ENCODE results near the gene TMEM151B.
A peak's percentile ranks its signal among the peaks of the same experiment; 100 is the strongest.
"Not testable (repeated sequence)": the region's sequence is repeated elsewhere in the genome, so short reads cannot be mapped to it uniquely, and the experiment has no call there.

Gene TMEM151B

GRCh38 chr6:44333273-44333919 lies 63.1 kb downstream of the TMEM151B start:
- DNase-seq (ENCODE audit: low read depth in 2 of 2), result no peak

GRCh38 chr6:44333942-44334341 lies 63.7 kb downstream of the TMEM151B start:
- DNase-seq (ENCODE audit: low read depth in 2 of 2), result no peak

- DNase-seq (ENCODE audit: low read depth in 2 of 2), result no peak
Observed at GRCh38 chr6:44335631-44336030, 65.4 kb downstream of the TMEM151B start.

- DNase-seq (ENCODE audit: low read depth in 2 of 2), result peak; percentile 47 to 57
Observed at GRCh38 chr6:44338228-44339122, 68.2 kb downstream of the TMEM151B start.

- DNase-seq (ENCODE audit: low read depth in 2 of 2), result no peak
Observed at GRCh38 chr6:44339301-44339700, 69.1 kb downstream of the TMEM151B start.

GRCh38 chr6:44339763-44340625 lies 69.7 kb downstream of the TMEM151B start:
- no peak for DNase-seq (ENCODE audit: low read depth in 2 of 2)

- no peak for DNase-seq (ENCODE audit: low read depth in 2 of 2)
Observed at GRCh38 chr6:44341095-44341890, 71.0 kb downstream of the TMEM151B start.

- no peak for DNase-seq (ENCODE audit: low read depth in 2 of 2)
Observed at GRCh38 chr6:44342052-44342451, 71.8 kb downstream of the TMEM151B start.

- no peak for DNase-seq (ENCODE audit: low read depth in 2 of 2)
Observed at GRCh38 chr6:44342489-44342888, 72.2 kb downstream of the TMEM151B start, which contains the start of gene SPATS1. SPATS1 (plus strand) TSS chr6:44342650; CDS start chr6:44343096, 446 bp downstream.

GRCh38 chr6:44346818-44347217 lies 76.6 kb downstream of the TMEM151B start:
- DNase-seq (ENCODE audit: low read depth in 2 of 2), result not testable (repeated sequence)

GRCh38 chr6:44349904-44350649 lies 79.8 kb downstream of the TMEM151B start:
- DNase-seq (ENCODE audit: low read depth in 2 of 2), result no peak

- not testable (repeated sequence) for DNase-seq (ENCODE audit: low read depth in 2 of 2)
Observed at GRCh38 chr6:44350650-44350994, 80.4 kb downstream of the TMEM151B start.

- DNase-seq (ENCODE audit: low read depth in 2 of 2), result no peak
Observed at GRCh38 chr6:44352259-44352658, 82.0 kb downstream of the TMEM151B start.

- no peak for DNase-seq (ENCODE audit: low read depth in 2 of 2)
Observed at GRCh38 chr6:44353336-44353735, 83.1 kb downstream of the TMEM151B start.

GRCh38 chr6:44355640-44356039 lies 85.4 kb downstream of the TMEM151B start:
- no peak for DNase-seq (ENCODE audit: low read depth in 2 of 2)

GRCh38 chr6:44356487-44356886 lies 86.2 kb downstream of the TMEM151B start:
- DNase-seq (ENCODE audit: low read depth in 2 of 2), result no peak

Data from stimulated activated CD4-positive, alpha-beta T cell treated with anti-CD3 and anti-CD28 coated beads, Interleukin-1b, Interleukin-23, amount 100 ng/mL, for 4 hours (primary cell).